Stimulated activated CD4-positive, alpha-beta T cell treated with anti-CD3 and anti-CD28 coated beads, Interleukin-4, amount 100 ng/mL, for 1 hour (primary cell): ENCODE measurements around the gene KCTD7.
"Not testable (repeated sequence)": the region's sequence is repeated elsewhere in the genome, so short reads cannot be mapped to it uniquely, and the experiment has no call there.

ENCODE experiments used
- DNase-seq: peaks from one replicate; pipeline ENCODE4 v3.0.0-alpha.2; 2020

KCTD7 gene

DNA sequence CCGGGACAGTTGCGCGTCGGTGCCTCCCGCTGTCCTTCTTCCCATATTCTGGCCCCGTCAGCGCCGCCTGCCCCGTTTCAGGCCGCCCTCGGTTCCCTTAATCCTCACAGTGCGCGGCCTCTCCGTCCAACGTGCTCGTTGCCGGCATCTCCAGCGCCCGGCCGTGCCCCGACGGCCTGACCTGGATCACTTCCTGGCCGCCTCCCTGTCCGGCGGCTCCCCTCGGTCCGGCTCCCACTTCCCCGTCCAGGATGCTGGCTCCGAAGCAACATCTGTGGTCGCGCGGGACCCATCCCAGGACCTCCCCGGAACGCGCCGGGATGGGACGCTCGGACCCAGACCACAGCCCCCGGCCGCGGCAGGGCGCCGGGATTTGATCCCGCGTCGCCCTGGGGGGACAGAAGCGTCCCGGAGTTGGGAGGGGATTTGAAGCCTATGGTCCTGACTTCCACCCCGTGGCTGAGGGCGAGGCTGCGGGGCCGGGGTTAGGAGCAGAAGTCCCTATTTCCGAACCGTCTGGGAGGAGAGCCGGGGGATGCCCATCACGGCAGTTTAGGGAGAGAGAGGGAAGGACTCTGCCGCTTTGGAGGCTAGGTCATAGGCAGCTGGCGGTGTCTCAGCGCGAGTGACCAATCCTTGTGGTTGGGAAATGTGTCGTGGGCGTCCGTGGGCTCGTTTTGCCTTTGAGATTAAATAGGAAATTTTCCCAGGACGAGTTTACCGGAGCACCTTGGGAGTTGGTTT, 53.8 kb downstream of the KCTD7 start:
- DNase-seq, result no peak

- not testable (repeated sequence) for DNase-seq
These were observed 54.6 kb downstream of the KCTD7 start for GRCh38 chr7:66683094-66683769.

GRCh38 chr7:66683770-66684123, 55.1 kb downstream of the KCTD7 start:
- no peak for DNase-seq

DNA sequence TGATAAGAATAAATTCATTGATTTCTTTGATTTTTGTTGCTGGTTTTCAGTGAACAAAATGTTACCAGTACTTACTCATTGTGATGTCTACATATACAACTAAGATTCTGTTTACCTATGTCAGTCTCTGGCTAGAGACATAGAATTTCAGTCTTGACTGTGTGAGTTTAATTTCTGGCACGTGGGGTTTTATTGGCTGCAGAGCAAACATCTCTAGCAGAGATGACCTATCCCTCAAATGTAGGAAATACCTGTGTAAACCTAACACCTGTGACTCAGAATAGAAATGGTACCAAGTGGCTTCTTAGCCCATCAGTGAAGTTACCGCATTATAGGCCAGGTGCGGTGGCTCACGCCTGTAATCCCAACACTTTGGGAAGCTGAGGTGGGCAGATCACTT, 57.0 kb downstream of the KCTD7 start:
- DNase-seq, result not testable (repeated sequence)

- DNase-seq, result no peak
These were observed 58.5 kb downstream of the KCTD7 start for GRCh38 chr7:66687186-66687585.

- not testable (repeated sequence) for DNase-seq
These were observed 59.0 kb downstream of the KCTD7 start for GRCh38 chr7:66687672-66688071.

DNA sequence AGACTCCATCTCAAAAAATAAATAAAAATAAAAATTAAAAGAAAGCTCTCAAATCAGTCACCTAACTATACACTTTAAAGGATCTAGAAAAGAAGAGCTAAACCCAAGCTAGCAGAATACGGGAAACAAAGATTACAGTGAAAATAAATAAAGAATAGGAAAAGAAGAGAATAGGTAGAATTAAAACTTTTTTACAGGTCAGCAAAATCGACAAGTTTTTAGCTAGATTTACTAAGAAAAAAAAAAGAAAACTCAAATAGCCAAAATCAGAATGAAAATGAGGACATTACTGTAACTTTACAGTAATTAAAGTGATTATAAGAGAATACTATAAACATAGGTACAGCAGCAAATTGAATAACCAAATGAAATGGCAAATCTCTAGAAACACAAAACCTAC, 60.4 kb downstream of the KCTD7 start:
- no peak for DNase-seq

GRCh38 chr7:66693331-66693730, 64.7 kb downstream of the KCTD7 start:
- DNase-seq, result no peak
